COLO668 (cell line): Measurements from ENCODE around the gene ZDHHC4.
A peak's percentile ranks its signal among the peaks of the same experiment; 100 is the strongest.
"Not testable (repeated sequence)": the region's sequence is repeated elsewhere in the genome, so short reads cannot be mapped to it uniquely, and the experiment has no call there.

Experiments
- DNase-seq: peaks from one replicate; lab custom pipeline; 2025; ENCODE audit not compliant: unreplicated experiment; lab: John Stamatoyannopoulos, UW

Gene ZDHHC4

GRCh38 chr7:6631605-6632004, 54.4 kb downstream of the ZDHHC4 start:
- no peak for DNase-seq

- DNase-seq = no peak
These were observed 56.8 kb downstream of the ZDHHC4 start for GRCh38 chr7:6634021-6634420.

- DNase-seq = not testable (repeated sequence)
These were observed 57.7 kb downstream of the ZDHHC4 start for GRCh38 chr7:6634971-6635370.

- peak; percentile 85 for DNase-seq
These were observed 59.7 kb downstream of the ZDHHC4 start, which contains the start of gene ZNF316 for GRCh38 chr7:6636741-6637543. Gene ZNF316 (plus strand): TSS chr7:6637318. CDS start chr7:6642410, 5,092 bp downstream.

GRCh38 chr7:6637544-6638229, 60.4 kb downstream of the ZDHHC4 start:
- DNase-seq = peak; percentile 64
